GM19328 (cell line): ENCODE data around the gene SERINC5.

Source experiments
- ATAC-seq: cut with Tn5 transposase; IDR thresholded peaks from one replicate; pipeline ENCODE4 v1.9.1; 2021; ENCODE audit warnings: mild to moderate bottlenecking, moderate library complexity; ENCODE audit not compliant: unreplicated experiment

The SERINC5 gene

GRCh38 chr5:80255431-80255810 lies 427 bp downstream of the SERINC5 start:
- ATAC-seq, result peak; percentile 40

GRCh38 chr5:80254767-80255430 lies 949 bp downstream of the SERINC5 start:
- no peak for ATAC-seq

GRCh38 chr5:80251636-80252035 lies 4.2 kb downstream of the SERINC5 start:
- no peak for ATAC-seq

- no peak for ATAC-seq
Measured at GRCh38 chr5:80250801-80251200, 5.0 kb downstream of the SERINC5 start.

GRCh38 chr5:80249901-80250300 lies 5.9 kb downstream of the SERINC5 start:
- ATAC-seq, result no peak

- no peak for ATAC-seq
Measured at GRCh38 chr5:80248378-80248777, 7.5 kb downstream of the SERINC5 start.

DNA sequence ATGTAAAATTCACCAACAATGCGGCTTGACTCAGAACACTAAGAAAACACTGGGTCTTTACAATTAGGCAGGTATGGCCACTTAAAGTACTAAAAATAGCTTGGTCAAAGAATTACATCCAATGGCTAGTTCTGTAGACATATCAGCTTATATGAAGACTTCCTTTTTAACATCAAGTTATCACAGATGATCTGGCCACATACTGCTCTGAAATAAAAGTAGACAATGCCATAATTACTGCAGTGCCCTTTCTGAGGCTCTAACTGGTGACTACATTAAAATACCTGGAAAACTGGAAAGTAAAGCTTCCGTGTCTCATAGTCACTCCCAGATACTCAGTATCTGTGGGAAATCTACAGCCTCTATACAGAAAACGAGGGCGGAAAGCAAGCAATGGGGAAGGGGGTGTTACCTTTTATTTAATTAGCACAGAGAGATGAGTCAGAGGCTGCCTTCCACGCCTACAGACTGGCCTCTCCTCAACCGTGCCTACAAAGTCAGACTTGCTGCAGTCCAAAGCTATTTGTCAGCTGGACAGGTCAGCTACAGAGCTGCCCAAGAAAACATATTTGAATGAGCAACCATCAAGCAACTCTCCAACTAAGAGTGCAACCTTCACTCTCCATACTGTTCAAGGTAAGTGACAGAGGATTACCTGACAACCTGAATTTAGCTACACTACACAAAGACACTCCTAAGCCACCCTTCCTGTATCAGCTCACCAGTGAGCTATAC lies 8.7 kb downstream of the SERINC5 start:
- peak; percentile 80 for ATAC-seq

DNA sequence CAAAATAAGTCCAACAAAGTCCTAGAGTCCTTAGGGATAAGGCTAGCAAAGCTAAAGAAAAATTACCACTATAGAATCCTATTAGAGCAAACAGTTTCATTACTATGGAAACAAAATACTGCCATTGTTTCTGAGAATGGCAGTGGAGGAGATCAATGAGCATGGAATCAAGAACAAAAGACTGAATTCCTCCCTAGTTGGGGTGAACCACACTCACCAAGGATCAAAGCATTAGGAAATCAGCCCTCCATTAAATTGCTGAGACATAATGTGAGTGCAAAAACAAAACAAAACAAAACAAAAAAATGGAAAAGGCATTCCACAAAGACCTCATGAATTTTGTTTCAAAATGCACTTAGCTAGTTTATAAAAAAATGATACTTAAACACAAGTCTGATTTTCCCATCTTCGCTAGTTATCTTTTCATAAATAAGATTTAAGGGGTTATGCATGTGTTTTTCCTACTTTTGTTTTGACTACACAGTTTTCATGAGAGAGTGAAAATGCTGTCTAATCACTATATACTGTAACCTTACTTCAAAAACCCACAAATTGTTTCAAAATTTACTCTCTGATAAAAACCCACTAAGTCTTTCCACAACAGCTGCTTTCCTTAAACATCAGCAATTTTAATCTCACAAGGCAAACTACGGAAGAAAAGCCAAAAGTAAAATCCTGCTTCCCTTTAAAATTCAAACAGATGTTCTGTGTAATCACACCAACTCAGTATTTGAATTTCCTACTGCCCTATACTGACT lies 9.7 kb downstream of the SERINC5 start:
- ATAC-seq, result no peak

DNA sequence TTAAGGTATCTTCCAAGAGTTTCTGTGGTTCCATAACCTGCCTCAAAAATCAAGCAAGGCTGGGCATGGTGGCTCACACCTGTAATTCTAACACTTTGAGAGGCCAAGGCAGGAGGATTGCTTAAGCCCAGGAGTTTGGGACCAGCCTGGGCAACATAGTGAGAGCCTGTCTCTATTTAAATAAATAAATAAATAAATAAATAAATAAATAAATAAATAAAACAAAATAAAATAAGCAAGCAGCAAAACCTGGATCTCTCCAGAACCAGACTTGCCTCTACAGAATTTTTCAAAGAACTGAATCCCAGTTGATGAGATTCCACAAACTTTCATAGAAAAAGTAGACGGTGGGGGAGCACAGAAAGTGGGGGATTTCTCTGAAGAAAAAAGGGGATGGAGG lies 12.3 kb downstream of the SERINC5 start:
- no peak for ATAC-seq

- no peak for ATAC-seq
Measured at GRCh38 chr5:80242849-80243248, 13.0 kb downstream of the SERINC5 start.

- ATAC-seq, result no peak
Measured at GRCh38 chr5:80240368-80240986, 15.4 kb downstream of the SERINC5 start.

GRCh38 chr5:80239680-80240367 lies 16.0 kb downstream of the SERINC5 start:
- no peak for ATAC-seq

DNA sequence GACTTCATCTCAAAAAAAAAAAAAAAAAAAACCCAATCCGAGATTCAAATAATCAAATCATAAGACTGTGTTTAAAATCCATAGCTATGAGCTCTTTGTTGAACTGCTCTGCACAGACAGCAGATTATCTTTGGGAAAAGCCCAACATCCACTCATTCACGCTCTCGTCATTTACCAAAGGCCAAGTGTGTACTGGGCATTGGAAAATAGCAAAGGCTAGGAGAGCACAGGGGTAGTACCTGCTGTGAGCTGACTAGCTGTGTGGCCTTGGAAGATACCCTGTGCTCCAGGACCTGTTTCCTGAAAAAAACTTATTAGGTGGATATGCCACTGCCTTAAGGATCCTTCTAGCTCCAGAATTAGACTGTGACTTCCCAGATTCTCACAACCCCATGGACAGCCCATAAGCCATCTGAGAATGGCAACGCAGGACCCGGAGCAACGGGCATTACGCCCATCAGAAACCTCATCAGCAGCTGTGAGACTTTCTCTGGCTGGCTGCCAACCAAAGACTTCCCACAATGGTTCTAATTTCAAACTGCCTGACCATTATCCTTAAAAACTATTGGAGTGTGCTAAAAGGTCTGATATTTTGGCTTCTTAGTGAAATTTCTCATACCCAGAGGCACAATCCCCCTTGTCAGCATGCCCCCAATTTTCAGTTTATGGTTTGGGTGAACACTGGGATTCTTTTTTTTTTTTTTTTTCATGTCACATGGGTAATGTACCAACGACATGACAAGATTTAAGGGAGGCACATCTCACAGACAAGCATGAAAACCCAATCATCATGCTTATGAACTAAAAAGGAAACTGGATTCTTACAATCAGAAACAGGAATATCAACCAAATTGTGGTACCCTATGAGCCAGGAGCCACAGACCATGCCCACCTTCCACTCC lies 16.8 kb downstream of the SERINC5 start:
- ATAC-seq, result no peak

DNA sequence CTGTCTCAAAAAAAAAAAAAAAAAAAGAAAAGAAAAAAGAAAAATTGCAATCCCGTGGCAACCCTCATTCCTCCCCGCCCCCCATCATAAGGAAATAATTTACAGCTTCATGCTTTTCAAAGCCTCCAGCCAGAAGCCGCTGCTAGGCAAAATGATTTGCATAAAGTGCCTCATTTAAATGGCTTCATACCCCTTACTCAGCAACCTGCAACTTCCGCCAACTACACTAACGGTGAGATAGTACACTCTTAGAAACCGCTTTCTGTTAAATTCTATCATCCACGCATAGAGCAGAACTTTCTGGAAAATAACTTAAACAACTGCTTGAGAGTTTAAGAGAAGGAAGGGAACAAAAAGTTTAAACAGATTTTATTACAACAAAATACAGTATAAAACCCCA lies 17.8 kb downstream of the SERINC5 start:
- no peak for ATAC-seq

- ATAC-seq, result no peak
Measured at GRCh38 chr5:80237243-80237642, 18.6 kb downstream of the SERINC5 start.

- ATAC-seq, result no peak
Measured at GRCh38 chr5:80234116-80234948, 21.5 kb downstream of the SERINC5 start.

- no peak for ATAC-seq
Measured at GRCh38 chr5:80231693-80232092, 24.2 kb downstream of the SERINC5 start.

- ATAC-seq, result no peak
Measured at GRCh38 chr5:80231243-80231642, 24.6 kb downstream of the SERINC5 start.
